NCI-H460 (cell line): ENCODE measurements around the gene FBXO10. TPM values are rescaled to one million over a fixed set of nuclear protein-coding genes. Genes with fewer than 3 reads are reported as not detected.
"Not testable (repeated sequence)": the region's sequence is repeated elsewhere in the genome, so short reads cannot be mapped to it uniquely, and the experiment has no call there.

Experiments
- DNase-seq: peaks from one replicate; pipeline ENCODE4 v3.0.0-alpha.2; 2016; ENCODE audit warnings: low read depth; ENCODE audit errors: extremely low read depth
- total RNA-seq: library from RNA; depleted of rRNA; stranded (reverse); fragments of >200 nt; shearing (Covaris generic); gene quantifications from 2 replicates; pipeline ENCODE4 v1.2.3, GENCODE V29; 2014

The FBXO10 gene
- total RNA-seq, 1 experiment from 2014 or later, result 2.0 TPM

DNA sequence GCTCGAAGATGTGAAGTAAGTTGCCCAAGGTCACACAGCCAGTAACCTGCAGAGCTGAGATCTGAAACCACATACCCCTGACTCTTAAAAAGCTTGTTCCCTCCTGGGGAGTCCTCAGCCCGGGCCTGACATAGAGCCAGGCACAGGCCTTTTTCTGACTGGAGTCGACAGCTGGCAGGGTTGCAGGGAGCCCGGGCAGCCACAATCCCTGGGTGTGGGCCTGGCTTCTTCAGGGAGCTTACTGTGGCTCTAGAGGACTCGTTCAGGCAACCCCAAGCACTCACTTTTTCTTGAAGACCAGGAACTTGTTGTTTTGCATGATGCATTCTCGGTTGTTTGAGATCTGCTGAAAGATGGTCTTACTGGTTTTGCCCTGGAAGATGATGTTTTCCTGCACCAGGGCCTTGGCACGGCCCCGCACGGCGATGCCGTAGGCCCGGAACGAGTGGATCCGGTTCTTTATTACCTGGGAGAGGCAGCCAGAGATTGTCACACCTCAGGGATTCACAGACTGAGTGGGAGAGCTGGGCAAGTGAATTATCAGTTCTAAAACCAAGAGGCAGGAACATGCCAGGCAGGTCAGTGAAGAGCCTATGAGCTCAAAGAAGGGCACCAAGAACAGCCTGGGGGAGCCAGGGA is 60.4 kb downstream of the FBXO10 start:
- DNase-seq, result no peak

DNA sequence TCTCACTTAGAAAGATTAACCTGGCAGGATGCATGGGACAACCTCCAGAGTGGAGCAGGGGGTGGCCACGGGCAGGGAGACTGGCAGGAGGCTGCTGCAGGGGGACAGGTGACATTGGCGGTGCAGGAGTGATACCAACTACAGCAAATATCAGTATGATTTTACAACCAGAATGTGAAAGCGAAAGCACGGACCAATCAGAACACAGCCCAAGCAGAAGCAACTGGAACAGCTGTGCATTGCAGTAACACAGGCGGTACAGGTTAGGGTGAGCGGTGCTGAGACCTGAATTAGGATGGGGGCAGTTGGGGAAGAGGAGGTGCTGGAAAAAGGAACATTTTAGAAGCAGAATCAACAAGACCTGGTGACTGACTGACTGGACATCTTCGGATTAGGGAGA is 61.2 kb downstream of the FBXO10 start:
- DNase-seq, result no peak

DNA sequence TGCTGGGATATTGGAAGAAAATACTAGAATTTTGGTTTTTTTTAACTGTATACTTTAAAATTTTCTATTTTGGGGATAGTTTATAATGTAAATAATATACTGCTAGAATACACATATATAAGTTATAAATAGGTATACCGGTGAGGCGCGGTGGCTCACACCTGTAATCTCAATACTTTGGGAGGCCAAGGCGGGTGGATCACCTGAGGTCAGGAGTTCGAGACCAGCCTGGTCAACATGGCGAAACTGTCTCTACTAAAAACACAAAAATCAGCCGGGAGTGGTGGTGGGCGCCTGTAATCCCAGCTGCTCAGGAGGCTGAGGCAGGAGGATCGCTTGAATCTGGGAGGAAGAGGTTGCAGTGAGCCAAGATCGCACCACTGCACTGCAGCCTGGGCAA is 61.8 kb downstream of the FBXO10 start:
- not testable (repeated sequence) for DNase-seq

DNA sequence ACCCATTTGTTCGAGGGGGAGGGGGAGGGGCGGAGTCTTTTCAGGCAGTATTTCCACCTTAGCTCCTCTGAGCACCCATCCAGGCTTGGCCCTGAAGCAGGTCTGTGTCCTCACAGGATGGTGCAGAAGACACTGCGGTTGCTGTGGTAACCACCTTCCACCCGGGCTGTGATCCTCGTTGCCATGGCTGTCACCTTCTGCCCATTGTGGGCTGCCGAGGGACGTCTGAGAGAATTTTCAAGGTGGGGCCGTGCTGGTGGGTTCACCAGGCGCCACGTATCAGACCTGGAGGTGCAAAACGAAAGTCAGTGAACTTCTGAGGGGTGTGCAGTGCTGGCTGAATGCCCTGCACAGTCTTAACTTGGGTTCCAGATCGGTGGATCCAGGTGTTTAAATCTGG is 63.7 kb downstream of the FBXO10 start:
- DNase-seq, result no peak

DNA sequence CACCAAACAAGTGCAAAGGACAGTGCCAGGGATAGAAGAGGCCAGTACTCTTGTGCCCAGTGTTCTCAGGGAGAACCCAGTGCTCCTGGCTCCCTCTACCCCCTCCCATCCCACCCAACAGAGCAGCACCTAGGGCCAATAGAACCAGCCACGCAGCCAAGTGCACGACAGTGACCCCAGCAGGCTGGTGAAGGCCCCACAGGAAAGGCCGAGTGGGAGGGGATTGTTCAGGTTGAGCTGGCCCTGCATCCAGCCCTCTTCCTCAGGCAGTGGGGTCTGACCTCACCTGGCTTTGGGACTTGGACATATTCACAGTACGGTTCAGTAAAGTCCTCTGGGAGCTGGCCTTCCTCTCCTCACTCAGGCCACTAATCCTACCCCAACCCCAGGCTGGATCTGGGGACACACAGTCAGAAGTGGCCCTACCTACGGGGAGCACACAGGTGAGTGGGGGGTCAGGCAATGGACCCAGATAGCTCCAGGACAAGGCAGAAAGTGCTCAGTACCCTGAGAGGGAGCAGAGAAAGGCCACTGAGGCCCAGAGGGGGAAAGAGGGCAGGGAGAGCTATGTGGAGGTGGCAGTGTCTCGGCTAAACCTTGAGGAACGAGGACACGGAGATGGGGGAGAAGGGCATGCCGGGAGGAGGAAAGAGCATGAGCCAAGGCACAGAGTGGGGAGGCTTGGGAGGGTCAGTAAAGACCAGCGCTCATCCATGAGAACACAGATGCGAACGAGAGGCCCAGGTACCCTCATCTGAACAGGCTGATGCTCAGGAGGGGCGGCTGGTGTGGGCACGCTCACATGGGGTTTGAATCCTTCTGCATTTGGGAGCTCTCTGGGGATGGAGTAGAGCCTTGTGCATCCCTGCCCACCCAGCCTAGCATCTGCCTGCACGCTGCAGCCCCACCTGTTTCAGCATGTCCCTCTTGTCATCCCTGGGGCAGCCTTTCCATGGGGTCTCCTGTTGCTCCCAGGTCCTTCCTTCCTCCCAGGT is 64.9 kb downstream of the FBXO10 start:
- no peak for DNase-seq

DNA sequence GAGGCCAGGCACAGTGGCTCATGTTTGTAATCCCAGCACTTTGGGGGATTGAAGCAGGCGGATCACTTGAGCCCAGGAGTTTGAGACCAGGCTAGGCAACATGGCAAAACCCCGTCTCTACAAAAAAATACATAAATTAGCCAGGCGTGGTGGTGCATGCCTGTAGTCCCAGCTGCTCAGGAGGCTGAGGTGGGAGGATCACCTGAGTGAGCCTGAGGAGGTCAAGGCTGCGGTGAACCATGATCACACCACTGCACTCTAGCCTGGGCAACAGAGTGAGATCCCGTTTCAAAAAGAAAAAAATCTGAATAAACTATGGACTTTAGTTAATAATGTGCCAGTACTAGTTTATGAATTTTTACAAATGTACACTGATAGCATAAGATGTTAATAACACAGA is 66.1 kb downstream of the FBXO10 start:
- not testable (repeated sequence) for DNase-seq

DNA sequence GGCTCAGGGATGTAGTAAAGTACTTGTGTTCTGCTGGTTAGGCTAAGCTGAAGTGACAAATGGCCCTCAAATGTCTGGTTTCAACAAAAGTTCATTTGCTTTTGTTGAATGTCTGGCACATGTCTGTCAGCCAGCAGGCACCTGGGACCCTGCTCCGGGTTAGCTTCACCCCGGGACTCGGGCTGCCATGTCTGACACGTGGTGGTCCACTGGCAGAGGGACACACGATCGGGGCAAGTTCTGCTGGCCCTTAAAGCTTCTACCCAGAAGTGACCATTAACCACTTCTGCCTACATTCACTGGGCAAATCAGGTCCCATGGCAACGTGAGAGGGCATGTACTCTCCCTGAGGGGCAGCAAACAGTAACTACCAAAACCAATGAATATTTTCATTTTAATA is 66.6 kb downstream of the FBXO10 start:
- DNase-seq, result no peak

DNA sequence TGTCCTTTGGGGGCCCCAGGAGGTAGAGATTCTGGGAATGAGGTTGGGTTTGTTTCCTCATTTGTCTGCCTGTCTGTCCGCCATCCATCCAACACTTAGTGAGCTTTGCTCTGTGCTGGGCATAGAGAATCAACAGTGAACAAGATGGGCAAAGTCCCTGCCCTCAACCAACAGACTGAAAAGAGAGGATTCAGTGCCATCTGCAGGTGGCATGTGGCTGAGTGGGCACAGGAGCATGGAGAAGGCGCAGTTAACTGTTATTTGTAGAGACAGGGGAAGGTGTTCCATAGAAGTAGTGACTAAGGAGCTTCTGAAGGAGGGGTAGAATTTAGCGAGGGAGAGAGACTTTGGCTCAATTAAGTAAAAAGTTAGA is 67.4 kb downstream of the FBXO10 start:
- DNase-seq, result no peak

DNA sequence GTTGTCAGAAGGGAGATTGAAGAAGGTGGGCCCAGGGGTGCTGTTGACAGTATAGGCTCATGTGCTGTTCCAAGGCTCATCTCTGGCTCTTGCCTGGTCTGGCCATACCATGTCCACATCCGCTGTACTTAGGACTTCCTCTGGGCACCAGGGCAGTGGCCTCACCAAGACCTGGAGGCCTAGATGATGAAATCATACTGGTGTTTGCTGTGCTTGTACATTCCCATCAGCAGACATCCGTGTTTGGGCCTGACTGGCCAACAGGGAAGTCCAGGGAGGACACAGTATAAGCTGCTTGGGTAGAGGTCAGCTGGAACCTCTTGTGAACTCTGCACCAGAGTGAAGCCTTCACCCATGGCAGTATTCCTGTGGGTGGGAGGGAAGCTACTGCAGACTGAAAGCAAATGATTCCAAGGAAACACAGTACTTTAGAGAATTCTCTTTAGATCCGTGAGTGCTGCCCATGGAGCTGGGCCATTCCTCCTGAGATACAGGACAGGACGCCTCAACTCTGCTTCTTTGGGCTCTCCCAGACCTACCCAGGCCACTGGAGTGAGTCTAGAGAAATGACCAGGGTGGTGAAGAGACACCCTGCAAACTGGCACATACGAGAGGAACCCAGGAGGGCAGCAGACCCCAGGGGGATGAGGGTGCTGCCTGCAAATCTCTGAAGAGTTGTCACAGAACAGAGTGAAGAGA is 67.9 kb downstream of the FBXO10 start:
- no peak for DNase-seq

DNA sequence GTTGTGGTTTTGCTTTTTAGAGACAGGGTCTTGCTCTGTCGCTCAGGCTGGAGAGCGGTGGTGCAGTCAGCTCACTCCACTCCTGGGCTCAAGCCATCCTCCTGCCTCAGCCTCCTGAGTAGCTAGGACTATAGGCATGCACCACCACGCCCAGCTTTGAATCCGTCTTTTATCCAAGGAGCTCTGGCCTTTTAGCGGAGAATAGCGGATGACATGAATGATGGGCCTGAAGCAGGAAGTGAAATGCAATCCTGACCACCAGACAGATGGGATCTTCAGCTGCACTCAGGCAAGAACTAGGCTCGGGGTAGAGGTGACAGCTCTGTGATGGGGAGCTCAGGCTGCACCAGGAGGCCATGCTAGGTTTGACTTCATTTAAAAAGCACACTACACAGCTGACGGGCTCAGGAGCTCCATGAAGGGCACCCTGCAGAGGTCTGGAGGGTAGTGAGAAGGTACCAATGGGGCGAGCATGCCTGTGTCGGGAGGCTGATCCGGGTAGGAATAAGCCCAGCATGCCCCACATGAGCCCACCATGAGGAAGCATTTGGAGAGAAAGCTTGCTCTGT is 68.5 kb downstream of the FBXO10 start:
- DNase-seq, result no peak

DNA sequence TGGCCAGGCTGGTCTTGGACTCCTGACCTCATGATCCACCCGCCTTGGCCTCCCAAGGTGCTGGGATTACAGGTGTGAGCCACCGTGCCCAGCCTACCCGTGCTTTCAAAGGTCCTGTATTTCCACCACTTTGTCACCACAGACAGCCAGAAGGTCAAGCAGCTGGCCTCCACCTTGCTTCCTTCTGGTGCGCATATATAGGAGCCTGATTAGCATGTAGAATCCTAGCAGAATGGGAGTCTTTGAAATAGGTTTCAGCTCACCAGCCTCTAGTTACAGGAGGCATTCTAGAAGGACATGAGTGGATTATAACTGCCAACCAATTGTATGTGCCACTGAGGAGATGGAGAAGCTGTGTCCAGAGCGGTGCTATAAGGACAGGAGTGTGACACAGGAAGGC is 71.6 kb downstream of the FBXO10 start:
- DNase-seq, result no peak

DNA sequence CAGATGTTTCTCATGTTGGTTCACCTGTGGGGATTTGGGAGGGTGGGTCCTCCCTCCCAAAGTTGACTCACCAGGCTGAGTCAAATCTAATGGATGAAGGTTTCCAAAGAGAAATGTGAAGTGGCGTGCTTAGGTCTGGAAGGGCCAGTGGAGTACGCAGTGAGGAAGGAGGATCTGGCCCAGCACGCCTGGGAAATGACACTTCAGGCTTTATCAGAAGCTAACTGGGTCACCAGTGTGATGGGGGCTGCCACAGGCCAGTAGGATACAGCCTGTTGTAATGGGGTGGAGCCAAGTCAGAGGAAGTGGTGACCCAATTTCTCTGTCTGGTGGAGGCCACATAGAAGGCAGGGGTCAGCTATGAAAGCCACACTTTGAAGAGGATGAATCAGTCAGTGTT is 72.4 kb downstream of the FBXO10 start:
- no peak for DNase-seq

DNA sequence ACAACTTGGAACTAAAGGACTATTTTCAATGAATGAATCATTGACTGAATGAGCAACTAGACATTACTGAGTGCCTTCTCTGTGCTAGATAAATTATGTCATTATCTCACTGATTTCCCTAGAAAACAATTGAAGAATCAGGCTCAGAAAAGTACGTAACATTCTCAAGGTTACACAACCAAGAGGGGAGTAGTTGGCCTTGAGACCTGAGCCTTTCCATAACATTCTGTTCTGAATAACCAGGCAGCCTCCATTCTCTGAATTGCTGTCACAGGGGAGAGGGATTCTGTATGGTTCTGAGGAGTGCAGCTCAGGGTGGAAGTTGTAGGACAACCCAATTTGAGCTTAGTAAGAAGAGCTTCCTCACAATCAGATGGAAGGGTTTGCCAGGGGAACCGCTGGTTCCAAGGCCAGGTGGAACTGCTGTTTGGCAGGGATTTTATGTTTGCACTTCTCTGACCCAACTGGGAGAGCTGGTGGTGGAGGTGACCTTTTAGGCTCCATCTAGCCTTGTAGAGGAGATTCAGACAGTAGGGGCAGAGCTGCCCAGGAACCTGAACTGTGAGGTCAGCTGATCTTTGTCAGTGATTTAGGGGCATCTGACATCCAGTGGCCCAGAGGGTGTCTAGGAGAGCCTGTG is 74.1 kb downstream of the FBXO10 start:
- DNase-seq, result no peak

DNA sequence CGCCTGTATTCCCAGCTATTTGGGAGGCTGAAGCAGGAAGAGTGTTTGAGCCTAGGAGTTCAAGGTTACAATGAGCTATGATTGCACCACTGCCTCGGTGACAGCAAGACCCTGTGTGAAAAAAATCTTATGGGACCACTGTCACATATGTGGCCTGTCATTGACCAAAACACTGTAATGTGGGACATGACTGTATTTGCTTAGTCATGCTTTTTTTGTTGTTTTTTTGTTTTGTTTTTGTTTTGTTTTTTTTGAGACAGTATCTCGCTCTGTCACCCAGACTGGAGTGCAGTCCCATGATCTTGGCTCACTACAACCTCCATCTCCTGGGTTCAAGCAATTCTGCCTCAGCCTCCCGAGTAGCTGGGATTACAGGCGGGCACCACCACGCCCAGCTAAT is 76.9 kb downstream of the FBXO10 start:
- no peak for DNase-seq

DNA sequence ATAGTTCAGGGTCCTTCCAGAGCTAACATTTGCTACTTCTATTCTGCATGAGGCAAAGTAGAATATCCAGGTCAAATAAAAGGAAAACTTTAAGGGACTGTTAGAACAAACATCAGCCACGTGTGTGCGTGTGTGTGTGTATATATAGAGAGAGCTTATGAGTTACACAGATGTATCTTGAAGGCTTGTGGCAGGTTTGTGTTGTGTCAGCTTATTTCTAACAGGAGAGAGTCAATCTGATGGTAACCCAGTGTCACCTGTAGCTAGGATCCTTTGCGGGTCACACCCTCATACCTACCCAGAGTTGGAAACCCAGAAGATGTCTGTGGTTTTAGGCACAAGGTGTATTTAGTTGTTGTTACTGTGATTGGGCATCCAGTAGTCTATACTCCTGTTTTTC is 77.7 kb downstream of the FBXO10 start:
- no peak for DNase-seq

DNA sequence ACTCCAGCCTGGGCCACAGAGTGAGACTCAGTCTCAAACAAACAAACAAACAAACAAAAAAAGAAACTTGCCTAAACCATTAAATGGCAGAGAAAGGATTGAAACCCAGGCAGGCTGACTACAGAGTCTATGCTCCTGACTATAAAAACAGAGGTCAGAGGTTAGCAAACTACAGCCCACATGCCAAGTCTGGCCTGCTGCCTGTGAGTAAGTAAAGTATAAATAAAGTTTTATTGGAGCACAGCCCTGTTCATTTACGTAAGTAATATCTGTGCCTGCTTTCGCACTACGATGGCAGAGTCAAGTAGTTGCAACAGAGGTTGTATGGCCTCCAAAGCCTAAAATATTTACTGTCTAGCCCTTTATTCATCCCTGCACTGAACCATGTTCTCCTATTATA is 78.9 kb downstream of the FBXO10 start:
- no peak for DNase-seq

DNA sequence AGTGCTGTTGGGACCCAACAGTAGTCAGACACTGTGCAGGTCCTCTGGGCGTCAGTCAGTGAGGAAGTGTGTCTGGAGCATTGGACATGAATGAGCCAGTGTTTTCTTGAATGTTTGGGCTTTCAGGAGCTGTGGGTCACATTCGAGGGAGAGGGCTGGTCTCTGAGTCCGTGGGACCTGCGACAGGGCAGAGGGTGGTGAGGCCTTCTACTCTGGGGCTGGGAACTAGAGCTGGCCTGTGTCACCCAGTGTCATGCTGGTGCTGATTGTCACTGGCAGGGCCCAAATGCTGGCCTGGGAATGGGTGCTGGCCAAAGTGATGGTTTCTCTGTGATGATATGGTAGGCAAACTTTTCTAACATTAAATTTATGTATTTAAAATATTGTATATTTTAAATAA is 80.2 kb downstream of the FBXO10 start:
- DNase-seq, result no peak

DNA sequence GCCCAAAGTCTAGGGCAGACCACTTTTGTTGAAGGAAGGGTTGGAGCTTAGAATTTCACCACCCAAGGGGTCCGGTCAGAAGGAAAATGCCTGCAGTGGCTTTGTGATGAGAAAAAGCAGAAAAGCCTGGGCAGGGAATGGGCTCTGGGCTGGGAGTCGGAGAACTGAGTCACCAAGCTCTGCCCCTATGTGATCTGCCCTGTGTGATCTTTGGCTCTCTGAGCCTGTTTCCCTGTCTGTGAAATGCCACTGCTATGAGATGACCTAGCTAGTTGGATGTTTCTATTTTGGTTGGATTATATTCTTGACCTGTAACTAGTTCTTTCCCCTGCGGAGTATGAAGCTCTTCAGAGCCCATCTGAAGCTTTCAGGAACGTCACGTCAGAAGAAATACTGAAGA is 80.6 kb downstream of the FBXO10 start:
- no peak for DNase-seq

DNA sequence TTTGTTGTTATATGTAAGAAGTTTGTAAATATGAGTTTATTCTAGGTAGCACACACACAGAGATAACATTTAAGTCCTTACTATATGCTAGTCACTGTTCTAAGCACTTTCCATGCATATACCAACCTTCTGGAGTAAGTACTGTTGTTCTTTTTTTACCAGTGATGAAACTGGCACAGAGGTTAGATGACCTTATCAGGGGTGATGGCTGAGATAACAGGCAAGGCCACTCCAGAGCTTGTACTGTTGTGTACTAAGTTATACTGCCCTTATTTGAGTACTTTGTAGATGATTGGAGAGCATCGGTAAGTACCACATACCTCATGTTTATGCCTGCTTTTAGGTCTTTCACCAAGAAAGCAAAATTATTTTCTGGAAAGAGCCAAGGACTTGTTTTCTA is 84.2 kb downstream of the FBXO10 start:
- DNase-seq, result no peak

DNA sequence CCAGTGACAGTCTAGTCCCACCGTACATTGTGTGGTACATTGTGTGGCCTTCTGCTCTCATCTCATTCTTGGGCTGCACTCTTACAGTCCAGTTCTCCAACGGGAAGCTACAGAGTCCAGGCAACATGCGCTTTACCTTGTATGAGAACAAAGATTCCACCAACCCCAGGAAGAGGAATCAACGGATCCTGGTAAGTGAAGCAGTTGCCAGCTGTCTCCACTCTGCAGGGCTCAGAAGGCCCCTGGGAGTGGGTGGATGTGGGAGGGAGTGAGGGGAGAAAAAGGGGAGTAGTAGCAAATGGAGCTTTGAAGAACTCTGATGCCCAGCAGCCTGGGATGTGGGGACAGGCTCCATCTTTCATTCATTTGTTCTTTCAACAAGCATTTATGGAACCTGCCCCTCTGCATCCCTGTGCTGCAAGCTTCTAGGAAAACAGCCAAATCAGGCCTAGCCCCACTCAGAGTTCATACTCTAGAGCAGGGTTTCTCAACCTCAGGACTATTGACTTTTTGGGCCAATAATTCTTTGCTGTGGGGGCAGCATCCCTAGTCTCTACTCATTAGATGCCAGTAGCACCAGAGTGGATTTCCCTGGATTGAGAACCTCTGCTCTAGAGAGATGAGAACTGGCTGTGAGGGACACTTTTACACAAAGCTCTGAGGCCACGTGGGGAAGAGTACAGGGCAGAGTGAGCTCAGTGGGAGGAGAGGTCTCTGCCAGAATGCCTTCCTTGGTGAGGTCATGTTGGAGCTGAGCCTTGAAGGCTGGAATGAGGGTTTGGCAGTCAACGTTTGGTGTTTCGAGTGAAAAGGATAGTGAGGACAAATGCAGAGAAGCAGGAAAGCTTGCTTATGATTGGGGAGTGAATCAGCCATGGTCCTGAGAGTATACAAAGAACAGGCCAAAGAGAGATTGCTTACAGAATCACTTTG is 89.3 kb downstream of the FBXO10 start:
- no peak for DNase-seq
